AG04450 (cell line): Measurements from ENCODE around the gene GHRH. TPM values are rescaled to one million over a fixed set of nuclear protein-coding genes. Genes with fewer than 3 reads are reported as not detected.

ENCODE experiments used
- CTCF ChIA-PET: fragments of 300-600, 350-600 bp; formaldehyde crosslinking; extraction: SDS; loops from one replicate; lab custom pipeline; 2022; ENCODE audit warnings: antibody characterized with exemption, inconsistent platforms; lab: Charles Lee
- POLR2A ChIA-PET: fragments of 350-600 bp; formaldehyde crosslinking; extraction: SDS; loops from one replicate; lab custom pipeline; 2021; ENCODE audit warnings: antibody characterized with exemption, inconsistent platforms; lab: Yijun Ruan, JAX
- DNase-seq: peaks from one replicate; pipeline ENCODE4 v3.0.0-alpha.2; 2011; ENCODE audit warnings: low read depth, low spot score
- H3K27ac ChIP-seq: one replicate; pipeline ENCODE4 v1.5.1; 2012; ENCODE audit warnings: low read depth, low read length, control low read depth
- H3K27me3 ChIP-seq: one replicate; pipeline ENCODE4 v1.6.0; 2012; ENCODE audit warnings: low read length; ENCODE audit not compliant: control insufficient read depth, insufficient read depth
- H3K4me3 ChIP-seq: 2 replicates; pipeline ENCODE4 v1.5.1; 2011; ENCODE audit warnings: mild to moderate bottlenecking, low read depth, low read length, control low read depth
- H3K9me3 ChIP-seq: 2 replicates; pipeline ENCODE4 v1.5.1; 2012; ENCODE audit warnings: low read length; ENCODE audit not compliant: control insufficient read depth, insufficient read depth
- CTCF ChIP-seq: IDR thresholded peaks from 2 replicates; pipeline ENCODE4 v1.5.1; 2011; ENCODE audit warnings: low read depth, low read length, control low read depth, inconsistent platforms
- polyA plus RNA-seq: library from polyadenylated mRNA; depleted of rRNA; stranded (reverse); fragments of >200 nt; gene quantifications from 2 replicates; pipeline ENCODE4 v1.2.3, GENCODE V29; 2011

Gene GHRH
- polyA plus RNA-seq, 1 experiment, result not detected

DNA sequence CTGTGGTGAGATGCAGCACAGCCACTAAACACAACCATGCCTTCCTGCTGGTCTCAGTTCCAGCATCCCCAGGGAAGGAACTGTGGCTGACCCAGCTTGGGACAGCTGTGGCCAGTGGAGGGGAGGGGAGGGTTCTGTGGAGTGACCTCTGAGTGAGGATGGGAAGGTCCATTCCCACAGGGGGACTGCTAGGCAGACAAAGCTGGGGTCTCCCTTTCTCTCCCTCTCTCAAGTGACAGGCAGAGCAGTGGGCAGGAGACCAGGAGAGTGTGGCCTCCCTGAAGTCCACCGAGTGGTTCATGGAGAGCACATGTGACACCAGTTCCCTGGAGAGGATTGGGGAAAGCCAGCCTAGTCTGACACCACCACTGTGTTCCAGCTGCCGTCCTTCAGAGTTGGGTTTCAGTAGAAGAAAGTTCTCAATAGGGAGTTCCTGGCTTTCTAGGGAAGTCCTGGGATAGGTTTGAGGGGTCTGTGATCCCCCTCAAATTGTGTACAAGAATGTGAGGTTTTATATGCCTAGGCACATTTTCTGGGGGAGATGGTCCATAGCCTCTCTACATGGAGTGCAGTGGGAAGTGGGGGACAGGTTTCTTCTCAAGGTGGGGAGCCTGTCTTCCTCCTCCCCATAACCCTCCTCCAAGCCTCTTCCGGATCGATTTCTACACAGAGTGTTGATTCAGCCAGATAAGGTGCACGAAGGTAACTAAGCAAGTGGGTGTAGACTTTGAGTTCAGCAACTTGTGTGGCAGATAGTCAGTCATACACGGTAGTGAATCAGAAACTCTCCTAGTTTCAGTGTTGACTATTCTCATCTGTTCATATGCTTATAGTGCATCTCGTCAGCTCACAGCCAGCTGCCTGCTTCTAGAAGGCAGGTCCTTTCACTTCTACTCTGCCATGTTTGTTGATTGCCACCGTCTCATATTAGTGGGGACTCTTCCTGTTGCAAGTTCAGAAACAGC, 46.8 kb upstream of the GHRH start:
- TF ChIP-seq CTCF, result no peak
- DNase-seq, result no peak
- Histone ChIP-seq H3K27ac (no peak overlapping the region), H3K27me3 (no peaks in the 10 kb centered on the region), H3K9me3 (no peaks in the 10 kb centered on the region), H3K4me3 (no peak overlapping the region)
- ChIA-PET CTCF (no interaction called here), POLR2A (no interaction called here)

GRCh38 chr20:37305839-37306238, 44.2 kb upstream of the GHRH start:
- no peak for TF ChIP-seq CTCF
- CTCF ChIA-PET, result no interaction called here
- H3K27me3 ChIP-seq, result no peaks in the 10 kb centered on the region
- no peak overlapping the region for H3K27ac ChIP-seq
- POLR2A ChIA-PET, result no interaction called here
- no peaks in the 10 kb centered on the region for H3K9me3 ChIP-seq
- no peak for DNase-seq
- H3K4me3 ChIP-seq, result no peak overlapping the region

DNA sequence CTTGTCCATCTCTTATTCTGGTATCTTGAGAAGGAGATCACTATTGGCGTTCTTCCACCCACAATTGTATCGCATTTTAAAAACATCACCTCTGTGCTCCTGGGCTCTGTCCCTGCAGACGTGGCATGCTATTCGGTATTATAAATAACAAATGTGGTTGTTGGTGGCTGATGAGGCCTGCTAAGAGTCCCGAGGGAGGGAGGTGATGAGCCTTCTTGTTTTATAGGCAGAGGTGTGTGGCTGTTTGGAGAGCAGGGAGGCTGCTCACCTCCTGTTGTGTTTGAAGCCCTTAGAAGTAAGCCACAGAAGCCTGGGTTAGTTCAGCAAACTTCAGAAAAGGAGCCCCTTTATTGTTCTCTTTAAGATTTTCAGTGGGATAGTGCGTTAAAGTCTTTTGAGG, 43.5 kb upstream of the GHRH start:
- TF ChIP-seq CTCF, result no peak
- H3K27ac ChIP-seq, result no peak overlapping the region
- no peak for DNase-seq
- no peaks in the 10 kb centered on the region for H3K9me3 ChIP-seq
- H3K4me3 ChIP-seq, result no peak overlapping the region
- no peaks in the 10 kb centered on the region for H3K27me3 ChIP-seq
- POLR2A ChIA-PET, result no interaction called here
- CTCF ChIA-PET, result no interaction called here

DNA sequence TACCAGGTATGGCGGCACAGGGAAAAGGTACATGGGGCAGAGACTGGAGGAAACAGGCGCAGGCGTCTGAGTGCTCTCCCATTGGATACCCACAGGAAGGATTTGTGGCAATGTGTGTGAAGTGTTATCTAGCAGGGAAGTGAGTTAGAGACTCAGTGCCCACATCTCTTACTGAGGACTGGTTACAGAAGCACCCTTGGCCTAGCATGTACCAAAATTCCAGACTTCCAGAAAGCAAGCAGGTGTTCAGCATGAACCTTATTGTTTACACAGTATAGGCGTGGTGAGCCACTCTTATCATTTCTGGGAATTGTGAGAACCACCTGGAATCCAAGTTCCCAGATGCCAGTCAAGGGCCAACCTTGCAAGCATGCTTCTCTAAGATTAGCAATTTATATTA, 42.0 kb upstream of the GHRH start:
- DNase-seq, result no peak
- TF ChIP-seq CTCF, result no peak
- CTCF ChIA-PET, result no interaction called here
- Histone ChIP-seq H3K4me3 (no peak overlapping the region), H3K27me3 (no peaks in the 10 kb centered on the region), H3K27ac (no peak overlapping the region), H3K9me3 (no peaks in the 10 kb centered on the region)
- POLR2A ChIA-PET, result no interaction called here

GRCh38 chr20:37302981-37303380, 41.4 kb upstream of the GHRH start:
- H3K27me3 ChIP-seq, result no peaks in the 10 kb centered on the region
- no peak for TF ChIP-seq CTCF
- H3K27ac ChIP-seq, result no peak overlapping the region
- ChIA-PET CTCF (interaction anchor here (0.5 to 0.8 kb wide), 2 partner anchors 18 to 26 kb away, joined by 3 read pairs; no protein-coding TSS in a partner anchor), POLR2A (no interaction called here)
- no peak for DNase-seq
- H3K9me3 ChIP-seq, result no peaks in the 10 kb centered on the region
- H3K4me3 ChIP-seq, result no peak overlapping the region
